Endothelial cell of umbilical vein (primary cell): ENCODE measurements around the gene TCF7. TPM values are rescaled to one million over a fixed set of nuclear protein-coding genes. Genes with fewer than 3 reads are reported as not detected.

ENCODE experiments used
- BruUV-seq: library from RNA; stranded (reverse); fragments of 400-500 nt; replicated peaks from 2 replicates; lab custom pipeline; 2021; lab: Mats Ljungman, UMichigan
- CTCF ChIA-PET: fragments of 300-600, 350-600 bp; sonication (Branson Sonifier 250); formaldehyde crosslinking; loops from one replicate; lab custom pipeline; 2021; ENCODE audit warnings: antibody characterized with exemption, inconsistent platforms; lab: Charles Lee
- POLR2A ChIA-PET: fragments of 300-600, 350-600 bp; sonication (Branson Sonifier 250); formaldehyde crosslinking; loops from one replicate; lab custom pipeline; 2021; ENCODE audit warnings: antibody characterized with exemption, inconsistent platforms; lab: Charles Lee
- DNase-seq: peaks from one replicate; pipeline ENCODE4 v3.0.0-alpha.2; 2011; ENCODE audit warnings: low read depth, low spot score
- FAIRE-seq: peaks from 2 replicates; lab custom pipeline; 2011; peaks lifted over from hg19 to GRCh38; lab: Jason Lieb, UNC
- H2AFZ ChIP-seq: 2 replicates; pipeline ENCODE4 v1.6.0; 2012; ENCODE audit warnings: low read depth, low read length, control low read depth, inconsistent platforms
- H3K27ac ChIP-seq: 2 replicates; pipeline ENCODE4 v1.5.1; 2011; ENCODE audit warnings: low read depth, mild to moderate bottlenecking, control low read depth, low read length, moderate library complexity; ENCODE audit not compliant: insufficient read depth
- H3K27me3 ChIP-seq, 2 experiments: 2 replicates each; pipeline versions ENCODE4 v1.6.0 to v1.6.1; 2011; ENCODE audit warnings: low read length in 2 of 2, mixed read lengths in 1 of 2; ENCODE audit not compliant: control insufficient read depth in 2 of 2, insufficient read depth in 2 of 2
- H3K36me3 ChIP-seq, 2 experiments: 2 replicates in 1 of 2; 3 replicates in 1 of 2; pipeline ENCODE4 v1.5.1; 2011; ENCODE audit warnings: low read length in 2 of 2, mild to moderate bottlenecking in 1 of 2, moderate library complexity in 1 of 2; ENCODE audit not compliant: control insufficient read depth in 2 of 2, insufficient read depth in 2 of 2; ENCODE audit errors: extremely low read depth in 1 of 2
- H3K4me1 ChIP-seq: 3 replicates; pipeline ENCODE4 v1.5.1; 2011; ENCODE audit warnings: mild to moderate bottlenecking, low read length; ENCODE audit not compliant: control insufficient read depth, insufficient read depth; ENCODE audit errors: extremely low read depth
- H3K4me2 ChIP-seq: 2 replicates; pipeline ENCODE4 v1.6.1; 2011; ENCODE audit warnings: low read length, control low read depth, mixed read lengths; ENCODE audit not compliant: insufficient read depth
- H3K4me3 ChIP-seq, 3 experiments: fragments of 200-600 bp in 1 of 3; sonication (generic), shearing (Covaris generic) in 1 of 3; replicated peaks in 1 of 3; 2 replicates each; pipeline ENCODE4 v1.5.1; 2011 to 2016; ENCODE audit warnings: control low read depth in 3 of 3, low read length in 3 of 3, mild to moderate bottlenecking in 2 of 3, inconsistent platforms in 1 of 3, low read depth in 1 of 3, moderate library complexity in 1 of 3; ENCODE audit not compliant: insufficient read depth in 1 of 3
- H3K79me2 ChIP-seq: 2 replicates; pipeline ENCODE4 v1.6.0; 2012; ENCODE audit warnings: low read length, inconsistent platforms; ENCODE audit not compliant: control insufficient read depth, insufficient read depth
- H3K9ac ChIP-seq: replicated peaks from 2 replicates; pipeline ENCODE3; 2011; ENCODE audit warnings: low read length, control low read depth; ENCODE audit not compliant: insufficient read depth; ENCODE audit errors: extremely low read depth
- H3K9me1 ChIP-seq: replicated peaks from 3 replicates; pipeline ENCODE4 v1.6.0; 2011; ENCODE audit warnings: mild to moderate bottlenecking, low read length; ENCODE audit not compliant: control insufficient read depth, insufficient read depth; ENCODE audit errors: extremely low read depth
- H3K9me3 ChIP-seq: replicated peaks from 2 replicates; pipeline ENCODE4 v1.5.1; 2012; ENCODE audit warnings: low read length, inconsistent platforms; ENCODE audit not compliant: control insufficient read depth, insufficient read depth
- H4K20me1 ChIP-seq: replicated peaks from 2 replicates; pipeline ENCODE3; 2011; ENCODE audit warnings: mild to moderate bottlenecking, low read length; ENCODE audit not compliant: control insufficient read depth, insufficient read depth; ENCODE audit errors: extremely low read depth
- EZH2 ChIP-seq: IDR thresholded peaks from 2 replicates; pipeline ENCODE4 v1.6.1; 2012; ENCODE audit warnings: borderline replicate concordance, low read depth, mild to moderate bottlenecking, moderate library complexity, low read length, inconsistent platforms; ENCODE audit not compliant: severe bottlenecking
- FOS ChIP-seq: IDR thresholded peaks from 2 replicates; pipeline ENCODE4 v1.6.1; 2011; ENCODE audit warnings: mild to moderate bottlenecking, low read length, moderate library complexity, borderline replicate concordance; ENCODE audit not compliant: insufficient read depth
- GATA2 ChIP-seq: IDR thresholded peaks from 2 replicates; pipeline ENCODE4 v1.7.0; 2011; ENCODE audit warnings: low read depth, mild to moderate bottlenecking, moderate library complexity, mixed read lengths, low read length; ENCODE audit not compliant: insufficient read length, insufficient read depth
- JUN ChIP-seq: IDR thresholded peaks from 2 replicates; pipeline ENCODE4 v1.6.1; 2011; ENCODE audit warnings: borderline replicate concordance, low read depth; ENCODE audit not compliant: insufficient read length, insufficient read depth
- MYC ChIP-seq: IDR thresholded peaks from one replicate; pipeline ENCODE4 v1.6.1; 2011; ENCODE audit warnings: mild to moderate bottlenecking, low read depth, low read length
- POLR2A ChIP-seq: IDR thresholded peaks from 2 replicates; pipeline ENCODE4 v1.6.1; 2012; ENCODE audit warnings: low read depth, mild to moderate bottlenecking, control low read depth, low read length
- POLR2AphosphoS5 ChIP-seq: IDR thresholded peaks from 2 replicates; pipeline ENCODE4 v1.6.1; 2012; ENCODE audit warnings: low read depth, mild to moderate bottlenecking, control low read depth, low read length, moderate library complexity; ENCODE audit not compliant: insufficient read depth
- dilution Hi-C: fragments of 300-500 bp; cut with MboI; formaldehyde crosslinking; loops from one replicate; pipeline ENCODE4 v1.15.0; 2019; ENCODE audit warnings: low sequenced_read_pairs; ENCODE audit not compliant: extremely low pct_ligation_motif_present
- intact Hi-C: fragments of 100-400 bp; cut with micrococcal nuclease; formaldehyde crosslinking; loops from one replicate; pipeline ENCODE4 v1.10.0; 2022
- polyA plus RNA-seq, 4 experiments: library from polyadenylated mRNA; depleted of rRNA in 3 of 4; stranded (reverse) in 3 of 4; unstranded in 1 of 4; fragments of >200 nt; gene quantifications; 2 replicates each; pipeline versions ENCODE4 v1.2.1 to v1.2.3, GENCODE V29; 2011 to 2012; ENCODE audit warnings: missing spikeins in 1 of 4
- total RNA-seq: library from RNA; stranded (reverse); gene quantifications from 2 replicates; pipeline ENCODE4 v1.2.3, GENCODE V29; 2021
- TF ChIP-seq, protein P1 (sequence below), 2 donors: IDR thresholded peaks; 1 replicate in 1 of 2; 2 replicates in 1 of 2; pipeline ENCODE4 v1.5.1; 2011; ENCODE audit warnings: low read length in 2 of 2, mild to moderate bottlenecking in 2 of 2, moderate library complexity in 2 of 2, control low read depth in 1 of 2, inconsistent platforms in 1 of 2, low read depth in 1 of 2; ENCODE audit not compliant: insufficient read depth in 1 of 2; ENCODE audit errors: extremely low read depth in 1 of 2
- TF ChIP-seq, protein P2 (sequence below): IDR thresholded peaks from 2 replicates; pipeline ENCODE4 v1.6.1; 2011; ENCODE audit not compliant: insufficient read depth, insufficient read length

Gene TCF7
- total and polyA plus RNA-seq, 2 donors (not counting 3 experiments of a cell fraction or from before 2014, with no cell fraction given) = 1.8 to 2.5 TPM

- H3K36me3 ChIP-seq = no peaks in the 10 kb centered on the region
- no peak overlapping the region for H3K27ac ChIP-seq
- H2AFZ ChIP-seq = peak overlapping the region; percentile 74
- no peak for DNase-seq
- peak overlapping the region; percentile 19 for H3K9ac ChIP-seq
- no peaks in the 10 kb centered on the region for H3K9me3 ChIP-seq
- H3K4me3 ChIP-seq = peak overlapping the region in 2 of 3 experiments; percentile 5 to 35
- no peaks in the 10 kb centered on the region for H3K79me2 ChIP-seq
- H4K20me1 ChIP-seq = no peaks in the 10 kb centered on the region
- TF ChIP-seq FOS = no peak
- peak; percentile 40 for TF ChIP-seq EZH2
- intact Hi-C loops (no loop called here), dilution Hi-C loops (no loop called here)
- BruUV-seq = no TSS peak
- peak overlapping the region; percentile 62 for H3K4me2 ChIP-seq
- no peaks in the 10 kb centered on the region for H3K4me1 ChIP-seq
- no peaks in the 10 kb centered on the region for H3K9me1 ChIP-seq
- ChIA-PET CTCF (interaction anchor here (1.0 kb wide), 2 partner anchors 31 to 32 kb away, joined by 4 to 5 read pairs; no protein-coding TSS in a partner anchor), POLR2A (no interaction called here)
- FAIRE-seq = no peak
- peaks cover 22 to 25% of the 10 kb centered on the region in 2 experiments for H3K27me3 ChIP-seq
Observed at GRCh38 chr5:134070725-134071613, 43.5 kb upstream of the TCF7 start.

GRCh38 chr5:134071614-134072207 lies 42.8 kb upstream of the TCF7 start:
- BruUV-seq = no TSS peak
- ChIA-PET POLR2A (no interaction called here), CTCF (interaction anchor here (1.0 to 1.2 kb wide), 2 partner anchors 32 kb away, joined by 5 to 6 read pairs; no protein-coding TSS in a partner anchor)
- Histone ChIP-seq H3K36me3 (no peaks in the 10 kb centered on the region), H3K4me3 (no peak overlapping the region), H3K9me1 (no peaks in the 10 kb centered on the region), H3K9me3 (no peaks in the 10 kb centered on the region), H3K4me2 (peak overlapping the region; percentile 22), H3K27ac (no peak overlapping the region), H3K4me1 (no peaks in the 10 kb centered on the region), H3K9ac (no peak overlapping the region), H3K79me2 (no peaks in the 10 kb centered on the region), H3K27me3 (peaks cover 22 to 25% of the 10 kb centered on the region in 2 experiments), H2AFZ (no peak overlapping the region), H4K20me1 (no peaks in the 10 kb centered on the region)
- FAIRE-seq (no peak), DNase-seq (no peak)
- intact Hi-C loops = no loop called here
- dilution Hi-C loops = no loop called here
- TF ChIP-seq POLR2AphosphoS5 = no peak
- no peak for TF ChIP-seq POLR2A
- TF ChIP-seq, protein P1, sequence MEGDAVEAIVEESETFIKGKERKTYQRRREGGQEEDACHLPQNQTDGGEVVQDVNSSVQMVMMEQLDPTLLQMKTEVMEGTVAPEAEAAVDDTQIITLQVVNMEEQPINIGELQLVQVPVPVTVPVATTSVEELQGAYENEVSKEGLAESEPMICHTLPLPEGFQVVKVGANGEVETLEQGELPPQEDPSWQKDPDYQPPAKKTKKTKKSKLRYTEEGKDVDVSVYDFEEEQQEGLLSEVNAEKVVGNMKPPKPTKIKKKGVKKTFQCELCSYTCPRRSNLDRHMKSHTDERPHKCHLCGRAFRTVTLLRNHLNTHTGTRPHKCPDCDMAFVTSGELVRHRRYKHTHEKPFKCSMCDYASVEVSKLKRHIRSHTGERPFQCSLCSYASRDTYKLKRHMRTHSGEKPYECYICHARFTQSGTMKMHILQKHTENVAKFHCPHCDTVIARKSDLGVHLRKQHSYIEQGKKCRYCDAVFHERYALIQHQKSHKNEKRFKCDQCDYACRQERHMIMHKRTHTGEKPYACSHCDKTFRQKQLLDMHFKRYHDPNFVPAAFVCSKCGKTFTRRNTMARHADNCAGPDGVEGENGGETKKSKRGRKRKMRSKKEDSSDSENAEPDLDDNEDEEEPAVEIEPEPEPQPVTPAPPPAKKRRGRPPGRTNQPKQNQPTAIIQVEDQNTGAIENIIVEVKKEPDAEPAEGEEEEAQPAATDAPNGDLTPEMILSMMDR (IDR thresholded peaks at IDR 0.05; ENCODE audit: extremely low read depth in 1 of 2, insufficient read depth in 1 of 2, low read depth in 1 of 2, low read length in 2 of 2) = no peak
- no peak for TF ChIP-seq EZH2
- no peak for TF ChIP-seq MYC
- no peak for TF ChIP-seq FOS
- TF ChIP-seq, protein P2, sequence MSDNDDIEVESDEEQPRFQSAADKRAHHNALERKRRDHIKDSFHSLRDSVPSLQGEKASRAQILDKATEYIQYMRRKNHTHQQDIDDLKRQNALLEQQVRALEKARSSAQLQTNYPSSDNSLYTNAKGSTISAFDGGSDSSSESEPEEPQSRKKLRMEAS = no peak
- TF ChIP-seq JUN = no peak
- no peak for TF ChIP-seq GATA2
